Body of pancreas (tissue), 4 donors: ENCODE measurements around the gene LRFN5.

Experiments
- CTCF ChIP-seq, 7 experiments: fragments of 450-650 bp in 4 of 7; fragments of 200-600 bp in 3 of 7; sonication (generic) in 3 of 7; IDR thresholded peaks; one replicate each; pipeline ENCODE4 v1.5.1; 2016 to 2019; ENCODE audit warnings: antibody characterized with exemption in 7 of 7
- POLR2A ChIP-seq, 3 donors: fragments of 450-650 bp; IDR thresholded peaks; one replicate each; pipeline ENCODE4 v1.6.1; 2016; ENCODE audit warnings: antibody characterized with exemption in 3 of 3, mild to moderate bottlenecking in 2 of 3

- TF ChIP-seq CTCF (IDR thresholded peaks at IDR 0.05) = no peak
- TF ChIP-seq POLR2A (IDR thresholded peaks at IDR 0.05) = no peak
Measured at GRCh38 chr14:41636492-41637392, 30.1 kb downstream of the LRFN5 start.
